ENCODE data around the gene ZAR1L. TPM values are rescaled to one million over a fixed set of nuclear protein-coding genes. Genes with fewer than 3 reads are reported as not detected.
"Not testable (repeated sequence)": the region's sequence is repeated elsewhere in the genome, so short reads cannot be mapped to it uniquely, and the experiment has no call there.

ZAR1L gene
- total and polyA plus RNA-seq, 2 of the 4 experiments (the other 2 are of a cell fraction), result not detected

DNA sequence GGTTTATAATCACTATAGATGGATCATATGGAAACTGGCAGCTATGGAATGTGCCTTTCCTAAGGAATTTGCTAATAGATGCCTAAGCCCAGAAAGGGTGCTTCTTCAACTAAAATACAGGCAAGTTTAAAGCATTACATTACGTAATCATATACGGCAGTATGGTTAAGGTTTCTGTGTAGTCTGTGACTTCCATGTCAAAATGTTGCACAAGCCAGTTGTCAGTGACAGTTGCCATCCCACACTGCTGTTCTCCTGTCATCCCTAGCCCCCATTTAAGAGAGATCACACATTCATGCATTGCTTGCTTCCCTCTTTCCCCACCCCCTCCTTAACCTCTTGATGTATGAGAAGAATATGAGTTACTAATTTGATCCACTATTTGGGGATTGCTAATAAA is 47.4 kb upstream of the ZAR1L start:
- no TSS peak for BruUV-seq (replicated peaks)
- no peak overlapping the region for H2BK5ac ChIP-seq (ENCODE audit: low read depth, low read length, poor library complexity, severe bottlenecking)
- no peak overlapping the region for H3K4me2 ChIP-seq (ENCODE audit: low read depth, low read length)
- no peaks in the 10 kb centered on the region; the same call in 1 of the 2 replicates for H3K4me1 ChIP-seq (ENCODE audit: control insufficient read depth, insufficient read depth, low read length)
- no peak overlapping the region for H3K23ac ChIP-seq (ENCODE audit: low read depth, low read length)
- no peak overlapping the region for H3K56ac ChIP-seq (ENCODE audit: extremely low read depth, insufficient read depth, low read length)
- no peak overlapping the region for H3K9ac ChIP-seq (ENCODE audit: low read depth, low read length)
- no CpG with 5 or more reads among the region's 2 CpGs for WGBS, 2 experiments (ENCODE audit: extremely low coverage in 2 of 2, insufficient read length in 1 of 2)
- ChIA-PET CTCF (interaction anchor here (0.8 to 1.0 kb wide), 2 partner anchors 15 to 42 kb away, joined by 3 read pairs; no protein-coding TSS in a partner anchor), POLR2A (ENCODE audit: unreplicated experiment) (no interaction called here)
- no peak overlapping the region for H2AK5ac ChIP-seq (ENCODE audit: low read depth, low read length)
- no peak overlapping the region for H3K4ac ChIP-seq (ENCODE audit: low read depth, low read length)
- intact Hi-C loops (cut with micrococcal nuclease) (no loop called here), dilution Hi-C loops (cut with HindIII; ENCODE audit: low sequenced_read_pairs, unreplicated experiment) (no loop called here), in situ Hi-C loops (cut with MboI; ENCODE audit: low sequenced_read_pairs) (no loop called here)
- H3K36me3 ChIP-seq (ENCODE audit: control insufficient read depth, insufficient read depth, low read length), result no peaks in the 10 kb centered on the region
- H4K8ac ChIP-seq (ENCODE audit: low read depth in 2 of 2, low read length in 2 of 2), result no peak overlapping the region
- no peaks in the 10 kb centered on the region for H3K79me1 ChIP-seq (ENCODE audit: low read depth in 1 of 2, low read length in 2 of 2)
- H4K5ac ChIP-seq (ENCODE audit: low read depth, low read length), result no peak overlapping the region
- H2BK120ac ChIP-seq (ENCODE audit: low read depth, low read length), result no peak overlapping the region
- H2BK15ac ChIP-seq (ENCODE audit: low read depth, low read length), result no peak overlapping the region
- H3K18ac ChIP-seq (ENCODE audit: low read depth, low read length), result no peak overlapping the region
- H3K14ac ChIP-seq (replicated peaks; ENCODE audit: low read depth, low read length), result no peak overlapping the region
- no peak overlapping the region for H2AK9ac ChIP-seq (replicated peaks; ENCODE audit: low read depth, low read length, poor library complexity)
- no peak overlapping the region for H2AFZ ChIP-seq (replicated peaks; ENCODE audit: low read length, poor library complexity)
- no peaks in the 10 kb centered on the region for H3K9me3 ChIP-seq (ENCODE audit: control insufficient read depth, insufficient read depth, low read length)
- no peaks in the 10 kb centered on the region; the same call in 1 of the 2 replicates for H3K9me1 ChIP-seq (ENCODE audit: insufficient read depth, low read length)
- ATAC-seq (ENCODE audit: low read depth) (no peak), DNase-seq (no peak)
- H3K4me3 ChIP-seq (ENCODE audit: insufficient read depth, low read depth, low read length), result no peak overlapping the region
- no peak overlapping the region for H2BK20ac ChIP-seq (ENCODE audit: low read depth, low read length)
- no peak overlapping the region for H4K91ac ChIP-seq (ENCODE audit: insufficient read depth, low read depth, low read length)
- TF ChIP-seq BHLHE40 (IDR thresholded peaks at IDR 0.05; ENCODE audit: low read depth, low read length), result no peak
- TF ChIP-seq, protein P1, sequence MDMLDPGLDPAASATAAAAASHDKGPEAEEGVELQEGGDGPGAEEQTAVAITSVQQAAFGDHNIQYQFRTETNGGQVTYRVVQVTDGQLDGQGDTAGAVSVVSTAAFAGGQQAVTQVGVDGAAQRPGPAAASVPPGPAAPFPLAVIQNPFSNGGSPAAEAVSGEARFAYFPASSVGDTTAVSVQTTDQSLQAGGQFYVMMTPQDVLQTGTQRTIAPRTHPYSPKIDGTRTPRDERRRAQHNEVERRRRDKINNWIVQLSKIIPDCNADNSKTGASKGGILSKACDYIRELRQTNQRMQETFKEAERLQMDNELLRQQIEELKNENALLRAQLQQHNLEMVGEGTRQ (IDR thresholded peaks at IDR 0.05; ENCODE audit: low read depth, low read length), result no peak
- no peak for TF ChIP-seq SMC3 (IDR thresholded peaks at IDR 0.05; ENCODE audit: low read depth, low read length)
- peak; percentile 84 for TF ChIP-seq CEBPB (IDR thresholded peaks at IDR 0.05; ENCODE audit: low read depth, low read length)
- no peak for TF ChIP-seq POLR2A (IDR thresholded peaks at IDR 0.05; ENCODE audit: low read depth, low read length)
- no peak for TF ChIP-seq MAFK (IDR thresholded peaks at IDR 0.05; ENCODE audit: low read depth, low read length)
- no peak for TF ChIP-seq FOS (IDR thresholded peaks at IDR 0.05; ENCODE audit: low read depth, low read length)
- H3K27ac ChIP-seq (ENCODE audit: insufficient read depth, low read length), result no peak overlapping the region
- no peaks in the 10 kb centered on the region for H4K20me1 ChIP-seq (ENCODE audit: insufficient read depth, low read length)
- H3K27me3 ChIP-seq (ENCODE audit: control insufficient read depth, insufficient read depth, low read length), result no peaks in the 10 kb centered on the region

DNA sequence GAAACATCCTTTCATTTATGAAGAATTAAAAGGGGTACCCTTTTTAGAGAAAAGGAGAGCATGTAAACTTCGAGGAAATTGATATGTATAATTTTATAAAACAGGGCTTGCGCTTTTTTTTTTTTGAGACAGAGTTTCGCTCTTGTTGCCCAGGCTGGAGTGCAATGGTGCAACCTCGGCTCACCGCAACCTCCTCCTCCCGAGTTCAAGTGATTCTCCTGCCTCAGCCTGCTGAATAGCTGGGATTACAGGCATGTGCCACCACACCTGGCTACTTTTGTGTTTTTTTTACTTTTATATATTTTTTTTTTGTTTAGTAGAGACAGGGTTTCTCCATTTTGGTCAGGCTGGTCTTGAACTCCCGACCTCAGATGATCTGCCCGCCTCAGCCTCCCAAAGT is 40.8 kb upstream of the ZAR1L start:
- H2BK20ac ChIP-seq (ENCODE audit: low read depth, low read length); H3K56ac ChIP-seq (ENCODE audit: extremely low read depth, insufficient read depth, low read length); H4K5ac ChIP-seq (ENCODE audit: low read depth, low read length); H3K18ac ChIP-seq (ENCODE audit: low read depth, low read length); H3K4me3 ChIP-seq (ENCODE audit: insufficient read depth, low read depth, low read length); H2AK5ac ChIP-seq (ENCODE audit: low read depth, low read length); BruUV-seq (replicated peaks); H2AFZ ChIP-seq (replicated peaks; ENCODE audit: low read length, poor library complexity); H2BK120ac ChIP-seq (ENCODE audit: low read depth, low read length); H2BK5ac ChIP-seq (ENCODE audit: low read depth, low read length, poor library complexity, severe bottlenecking); DNase-seq; CTCF ChIA-PET; H3K27ac ChIP-seq (ENCODE audit: insufficient read depth, low read length); dilution Hi-C loops (cut with HindIII; ENCODE audit: low sequenced_read_pairs, unreplicated experiment); H4K91ac ChIP-seq (ENCODE audit: insufficient read depth, low read depth, low read length); H3K14ac ChIP-seq (replicated peaks; ENCODE audit: low read depth, low read length); H3K4ac ChIP-seq (ENCODE audit: low read depth, low read length); H2AK9ac ChIP-seq (replicated peaks; ENCODE audit: low read depth, low read length, poor library complexity); H3K4me1 ChIP-seq (ENCODE audit: control insufficient read depth, insufficient read depth, low read length); H4K20me1 ChIP-seq (ENCODE audit: insufficient read depth, low read length); H3K23ac ChIP-seq (ENCODE audit: low read depth, low read length); H2BK15ac ChIP-seq (ENCODE audit: low read depth, low read length); H3K9ac ChIP-seq (ENCODE audit: low read depth, low read length); H3K4me2 ChIP-seq (ENCODE audit: low read depth, low read length); intact Hi-C loops (cut with micrococcal nuclease); H3K79me1 ChIP-seq (ENCODE audit: low read depth in 1 of 2, low read length in 2 of 2); in situ Hi-C loops (cut with MboI; ENCODE audit: low sequenced_read_pairs); H3K36me3 ChIP-seq (ENCODE audit: control insufficient read depth, insufficient read depth, low read length); H3K9me3 ChIP-seq (ENCODE audit: control insufficient read depth, insufficient read depth, low read length); ATAC-seq (ENCODE audit: low read depth); H3K27me3 ChIP-seq (ENCODE audit: control insufficient read depth, insufficient read depth, low read length); H4K8ac ChIP-seq (ENCODE audit: low read depth in 2 of 2, low read length in 2 of 2); H3K9me1 ChIP-seq (ENCODE audit: insufficient read depth, low read length): not testable (repeated sequence)
- WGBS, 2 experiments (ENCODE audit: extremely low coverage in 2 of 2, insufficient read length in 1 of 2), result 100% methylated on average over 1 of the region's 8 CpGs; no CpG with 5 or more reads in 1 of the 2 experiments
- POLR2A ChIA-PET (ENCODE audit: unreplicated experiment), result interaction anchor here (0.7 kb wide), 1 partner anchor 8 kb away, joined by 5 read pairs; no protein-coding TSS in a partner anchor
